GM12878 (cell line): ENCODE measurements around the gene HSBP1L1. TPM values are rescaled to one million over a fixed set of nuclear protein-coding genes. Genes with fewer than 3 reads are reported as not detected.

Source experiments
- ATAC-seq: fragments of 200-7000 bp; cut with Tn5 transposase; 3 replicates; pipeline ENCODE4 v1.9.1; 2020; ENCODE audit warnings: mild to moderate bottlenecking, moderate library complexity
- BruUV-seq: library from RNA; stranded (reverse); fragments of 400-500 nt; replicated peaks from 2 replicates; lab custom pipeline; 2021; lab: Mats Ljungman, UMichigan
- CTCF ChIA-PET: fragments of 300-600 bp; sonication (Branson Sonifier 250); formaldehyde crosslinking; extraction: SDS; loops from one replicate; lab custom pipeline; 2021; ENCODE audit warnings: inconsistent platforms; lab: Yijun Ruan, JAX
- POLR2A ChIA-PET: fragments of 350-600 bp; formaldehyde crosslinking; extraction: SDS; loops from one replicate; lab custom pipeline; 2021; ENCODE audit warnings: inconsistent platforms; lab: Charles Lee
- RAD21 ChIA-PET: fragments of 300-600 bp; sonication (Branson Sonifier 250); formaldehyde crosslinking; loops from one replicate; lab custom pipeline; 2023; ENCODE audit warnings: antibody characterized with exemption; ENCODE audit not compliant: unreplicated experiment; lab: Charles Lee
- SMC1A ChIA-PET: fragments of 300-600 bp; sonication (Branson Sonifier 250); formaldehyde crosslinking; loops from one replicate; lab custom pipeline; 2023; ENCODE audit not compliant: unreplicated experiment, uncharacterized antibody; lab: Charles Lee
- DNase-seq: peaks from one replicate; pipeline ENCODE4 v3.0.0-alpha.2; 2011; ENCODE audit warnings: low read depth, low spot score
- FAIRE-seq: peaks from 3 replicates; lab custom pipeline; 2011; peaks lifted over from hg19 to GRCh38; lab: Jason Lieb, UNC
- H2AFZ ChIP-seq: 2 replicates; pipeline ENCODE4 v1.6.0; 2011; ENCODE audit warnings: low read depth, low read length, control low read depth; ENCODE audit not compliant: control insufficient read depth
- H3K27ac ChIP-seq: 2 replicates; pipeline ENCODE4 v1.5.1; 2011; ENCODE audit warnings: control low read depth; ENCODE audit not compliant: control insufficient read depth, insufficient read depth
- H3K27me3 ChIP-seq, 2 experiments: replicated peaks in 1 of 2; 2 replicates each; pipeline versions ENCODE4 v1.6.0 to v1.6.1; 2011; ENCODE audit warnings: low read length in 1 of 2; ENCODE audit not compliant: control insufficient read depth in 2 of 2, insufficient read depth in 2 of 2
- H3K36me3 ChIP-seq, 2 experiments: 2 replicates each; pipeline ENCODE4 v1.5.1; 2011; ENCODE audit warnings: low read length in 1 of 2; ENCODE audit not compliant: control insufficient read depth in 2 of 2, insufficient read depth in 2 of 2
- H3K4me1 ChIP-seq: 2 replicates; pipeline ENCODE4 v1.6.1; 2011; ENCODE audit warnings: mild to moderate bottlenecking, low read length, moderate library complexity, mixed read lengths; ENCODE audit not compliant: control insufficient read depth, insufficient read depth
- H3K4me2 ChIP-seq: 2 replicates; pipeline ENCODE4 v1.6.0; 2011; ENCODE audit warnings: control low read depth; ENCODE audit not compliant: control insufficient read depth, insufficient read depth
- H3K4me3 ChIP-seq: fragments of 200-600 bp; sonication (generic); 2 replicates; pipeline ENCODE4 v1.5.1; 2016
- H3K79me2 ChIP-seq: 2 replicates; pipeline ENCODE4 v1.6.0; 2011; ENCODE audit warnings: low read length; ENCODE audit not compliant: control insufficient read depth, insufficient read depth
- H3K9ac ChIP-seq: 2 replicates; pipeline ENCODE4 v1.8.0; 2011; ENCODE audit warnings: low read length, control low read depth, mixed read lengths; ENCODE audit not compliant: control insufficient read depth, insufficient read depth
- H3K9me3 ChIP-seq: replicated peaks from 3 replicates; pipeline ENCODE4 v1.5.1; 2011; ENCODE audit warnings: mild to moderate bottlenecking, low read length; ENCODE audit not compliant: control insufficient read depth, insufficient read depth
- H4K20me1 ChIP-seq: 2 replicates; pipeline ENCODE4 v1.6.0; 2011; ENCODE audit not compliant: control insufficient read depth, insufficient read depth
- EGR1 ChIP-seq, 2 experiments: IDR thresholded peaks; 1 replicate in 1 of 2; 2 replicates in 1 of 2; pipeline ENCODE4 v1.6.1; 2011 to 2012; ENCODE audit warnings: low read depth in 2 of 2, low read length in 2 of 2, borderline replicate concordance in 1 of 2, mild to moderate bottlenecking in 1 of 2, moderate library complexity in 1 of 2
- IRF4 ChIP-seq: IDR thresholded peaks from 2 replicates; pipeline ENCODE4 v1.6.1; 2011; ENCODE audit warnings: low read depth, low read length
- JUNB ChIP-seq: IDR thresholded peaks from 2 replicates; pipeline ENCODE4 v1.6.1; 2016; ENCODE audit warnings: antibody characterized with exemption, mild to moderate bottlenecking
- WRNIP1 ChIP-seq: IDR thresholded peaks from 2 replicates; pipeline ENCODE4 v1.6.1; 2011; ENCODE audit warnings: low read depth, low read length, improper control_type of control experiment, borderline replicate concordance
- ZBTB33 ChIP-seq: fragments of 450-650 bp; IDR thresholded peaks from 2 replicates; pipeline ENCODE4 v1.6.1; 2017; ENCODE audit warnings: mild to moderate bottlenecking
- WGBS: methylation state at CpG from one replicate; pipeline ENCODE4 v1.1.6; 2016; ENCODE audit warnings: low lambda C conversion rate; ENCODE audit not compliant: insufficient replicate concordance, insufficient coverage; ENCODE audit errors: missing lambda C conversion rate; 5-methylcytosine and 5-hydroxymethylcytosine counted together
- in situ Hi-C: fragments of 300-500 bp; cut with MboI; formaldehyde crosslinking; loops from 9 replicates; pipeline ENCODE4 v1.14.3; 2018; ENCODE audit warnings: mixed read lengths
- intact Hi-C: fragments of 100-400 bp; cut with micrococcal nuclease; formaldehyde crosslinking; loops from one replicate; pipeline ENCODE4 v1.14.2; 2022; ENCODE audit not compliant: unreplicated experiment
- polyA plus RNA-seq, 11 experiments: library from polyadenylated mRNA; depleted of rRNA in 4 of 11; unstranded in 6 of 11; stranded (reverse) in 5 of 11; fragments of >200 nt; fragmentation: Nextera tagmentation in 4 of 11; fragmentation: Illumina TruSeq in 1 of 11; extraction: Ambion mirVana in 4 of 11; extraction: Trizol in 1 of 11; gene quantifications; 1 replicate in 1 of 11; 2 replicates in 10 of 11; pipeline versions ENCODE4 v1.2.1 to v1.2.3, GENCODE V29; 2011 to 2016; ENCODE audit warnings: inconsistent platforms in 2 of 11, missing spikeins in 2 of 11, low read depth in 1 of 11
- total RNA-seq, 4 experiments: library from RNA; depleted of rRNA in 3 of 4; stranded (reverse); fragments of >200 nt in 3 of 4; fragmentation: Illumina TruSeq in 1 of 4; extraction: Trizol in 1 of 4; gene quantifications; 2 replicates each; pipeline versions ENCODE4 v1.2.1 to v1.2.3, GENCODE V29; 2013 to 2021

The HSBP1L1 gene
- total and polyA plus RNA-seq, 10 of the 15 experiments (the other 5 are each of a cell fraction or from before 2014, with no cell fraction given) = 0.97 to 14.0 (median 6.9) TPM; not detected in 1

GRCh38 chr18:79955302-79956075 is 9.0 kb upstream of the HSBP1L1 start (continued):
- TF ChIP-seq ZBTB33 (no peak), JUNB (peak; percentile 28; the same call in 1 of the 2 replicates), EGR1 (IDR thresholded peaks at IDR 0.05; ENCODE audit: borderline replicate concordance in 1 of 2, low read depth in 2 of 2, low read length in 2 of 2) (0 out of 3 replicates have a peak, but pooled peaks of 1 of the 2 experiments have one; percentile 31)

- intact Hi-C loops (no loop called here), in situ Hi-C loops (loop anchor here (5.0 to 10.0 kb wide), 2 partner anchors 274 to 561 kb away; partner anchors contain the start of gene NFATC1)
- SMC1A ChIA-PET = no interaction called here
- H3K27me3 ChIP-seq = no peaks in the 10 kb centered on the region
- WGBS = 50% methylated on average over 2 of the region's 2 CpGs
- ATAC-seq (no peak), FAIRE-seq (no peak), DNase-seq (no peak)
- H3K4me3 ChIP-seq = no peak overlapping the region
- H3K4me1 ChIP-seq = no peaks in the 10 kb centered on the region
- no peak overlapping the region for H3K27ac ChIP-seq
- no peak overlapping the region for H3K9ac ChIP-seq
- H4K20me1 ChIP-seq = no peaks in the 10 kb centered on the region
- TF ChIP-seq IRF4 (no peak), WRNIP1 (no peak)
- H3K9me3 ChIP-seq = no peaks in the 10 kb centered on the region
- H3K4me2 ChIP-seq = no peak overlapping the region
- no peaks in the 10 kb centered on the region; the same call in 1 of the 2 replicates for H3K79me2 ChIP-seq
- H2AFZ ChIP-seq = no peak overlapping the region
- CTCF ChIA-PET = interaction anchor here (1.1 kb wide), 1 partner anchor 31 kb away, joined by 5 read pairs; no protein-coding TSS in a partner anchor
- BruUV-seq = no TSS peak
- RAD21 ChIA-PET = no interaction called here
- POLR2A ChIA-PET = interaction anchor here (0.7 kb wide), 1 partner anchor 77 kb away, joined by 3 read pairs; no protein-coding TSS in a partner anchor
- no peaks in the 10 kb centered on the region for H3K36me3 ChIP-seq
Observed at GRCh38 chr18:79956276-79956675, 8.2 kb upstream of the HSBP1L1 start.
